B cell (primary cell): ENCODE results near the gene CHST8. TPM values are rescaled to one million over a fixed set of nuclear protein-coding genes. Genes with fewer than 3 reads are reported as not detected.

ENCODE experiments used
- ATAC-seq: fragments of 200-7000 bp; cut with Tn5 transposase; one replicate; pipeline ENCODE4 v1.10.0; 2021; ENCODE audit warnings: low read depth, mild to moderate bottlenecking, moderate number of reproducible peaks, moderate library complexity
- CTCF ChIA-PET: fragments of 350-600 bp; sonication (Branson Sonifier 250); formaldehyde crosslinking; loops from one replicate; lab custom pipeline; 2021; ENCODE audit warnings: antibody characterized with exemption, inconsistent platforms; lab: Charles Lee
- POLR2A ChIA-PET: fragments of 350-600 bp; sonication (Branson Sonifier 250); formaldehyde crosslinking; loops from one replicate; lab custom pipeline; 2021; ENCODE audit warnings: antibody characterized with exemption; lab: Charles Lee
- DNase-seq: peaks from one replicate; pipeline ENCODE4 v3.0.0; 2013
- H2AFZ ChIP-seq: 2 replicates; pipeline ENCODE4 v1.6.1; 2012; ENCODE audit warnings: mild to moderate bottlenecking, low read depth, low read length; ENCODE audit not compliant: insufficient read depth, poor library complexity, severe bottlenecking
- H3K27ac ChIP-seq, 2 donors: 1 replicate in 1 of 2; 2 replicates in 1 of 2; pipeline ENCODE4 v1.5.1; 2012 to 2013; ENCODE audit warnings: low read length in 2 of 2, mild to moderate bottlenecking in 2 of 2, moderate library complexity in 1 of 2
- H3K27me3 ChIP-seq, 4 experiments: fragments of 200-600 bp in 1 of 4; sonication (generic) in 1 of 4; replicated peaks in 1 of 4; 1 replicate in 2 of 4; 2 replicates in 2 of 4; pipeline versions ENCODE4 v1.6.1 to v1.7.0; 2013 to 2016; ENCODE audit warnings: low read length in 3 of 4, mild to moderate bottlenecking in 2 of 4, mixed read lengths in 1 of 4, moderate library complexity in 1 of 4; ENCODE audit not compliant: insufficient read depth in 4 of 4, control insufficient read depth in 3 of 4; ENCODE audit errors: control extremely low read depth in 1 of 4
- H3K36me3 ChIP-seq, 2 experiments: replicated peaks in 1 of 2; 1 replicate in 1 of 2; 2 replicates in 1 of 2; pipeline versions ENCODE4 v1.6.1 to v1.7.1; 2013; ENCODE audit warnings: low read length in 1 of 2; ENCODE audit not compliant: insufficient read depth in 2 of 2, control insufficient read depth in 1 of 2; ENCODE audit errors: control extremely low read depth in 1 of 2, extremely low read depth in 1 of 2
- H3K4me1 ChIP-seq, 2 donors: fragments of 200-600 bp in 1 of 2; sonication (generic) in 1 of 2; 1 replicate in 1 of 2; 2 replicates in 1 of 2; pipeline versions ENCODE4 v1.5.1 to v1.6.1; 2013 to 2017; ENCODE audit warnings: low read length in 2 of 2; ENCODE audit not compliant: control insufficient read depth in 2 of 2, insufficient read depth in 2 of 2
- H3K4me2 ChIP-seq: replicated peaks from 2 replicates; pipeline ENCODE3; 2012; ENCODE audit warnings: mild to moderate bottlenecking, low read depth, low read length; ENCODE audit not compliant: poor library complexity, severe bottlenecking
- H3K4me3 ChIP-seq, 5 experiments: fragments of 200-600 bp in 1 of 5; sonication (generic) in 1 of 5; 1 replicate in 3 of 5; 2 replicates in 2 of 5; pipeline versions ENCODE4 v1.5.1 to v1.7.0; 2011 to 2016; ENCODE audit warnings: low read length in 4 of 5, mild to moderate bottlenecking in 4 of 5, low read depth in 2 of 5, control low read depth in 1 of 5, moderate library complexity in 1 of 5; ENCODE audit not compliant: insufficient read depth in 1 of 5; ENCODE audit errors: control extremely low read depth in 1 of 5, extremely low read depth in 1 of 5
- H3K79me2 ChIP-seq: fragments of 200-600 bp; sonication (generic); one replicate; pipeline ENCODE4 v1.6.0; 2016; ENCODE audit warnings: low read length; ENCODE audit not compliant: control insufficient read depth, insufficient read depth
- H3K9ac ChIP-seq: fragments of 200-600 bp; sonication (generic); 2 replicates; pipeline ENCODE4 v1.6.1; 2017; ENCODE audit warnings: mild to moderate bottlenecking, low read length, moderate library complexity
- H3K9me3 ChIP-seq, 3 donors: one replicate each; pipeline versions ENCODE4 v1.6.1 to v1.7.1; 2013; ENCODE audit warnings: low read length in 2 of 3; ENCODE audit not compliant: control insufficient read depth in 2 of 3, insufficient read depth in 1 of 3; ENCODE audit errors: control extremely low read depth in 1 of 3
- H4K20me1 ChIP-seq: 2 replicates; pipeline ENCODE4 v1.6.0; 2012; ENCODE audit warnings: mild to moderate bottlenecking, low read length; ENCODE audit not compliant: insufficient read depth, control insufficient read depth, poor library complexity, severe bottlenecking
- H3K27ac Mint-ChIP-seq: one replicate; pipeline ENCODE4 v1.8.0; 2021; ENCODE audit warnings: mixed read lengths
- H3K27me3 Mint-ChIP-seq: one replicate; pipeline ENCODE4 v1.8.0; 2021; ENCODE audit warnings: mixed read lengths
- H3K4me1 Mint-ChIP-seq: one replicate; pipeline ENCODE4 v1.8.0; 2021; ENCODE audit warnings: mixed read lengths
- H3K4me3 Mint-ChIP-seq: one replicate; pipeline ENCODE4 v1.8.0; 2021; ENCODE audit warnings: mixed read lengths
- H3K9me3 Mint-ChIP-seq: one replicate; pipeline ENCODE4 v1.8.0; 2022; ENCODE audit warnings: mixed read lengths; ENCODE audit not compliant: insufficient read depth
- CTCF ChIP-seq: fragments of 200-600 bp; IDR thresholded peaks from one replicate; pipeline ENCODE4 v1.8.0; 2022; ENCODE audit warnings: antibody characterized with exemption, mild to moderate bottlenecking
- EZH2 ChIP-seq: IDR thresholded peaks from 2 replicates; pipeline ENCODE4 v1.6.1; 2012; ENCODE audit warnings: borderline replicate concordance, low read depth, mild to moderate bottlenecking, moderate library complexity, low read length; ENCODE audit not compliant: insufficient read depth, poor library complexity, severe bottlenecking
- WGBS: methylation state at CpG from one replicate; pipeline ENCODE4 v1.1.5; 2013; ENCODE audit warnings: missing lambda C conversion rate; ENCODE audit not compliant: insufficient coverage; 5-methylcytosine and 5-hydroxymethylcytosine counted together
- intact Hi-C: fragments of 100-400 bp; cut with micrococcal nuclease; formaldehyde crosslinking; loops from one replicate; pipeline ENCODE4 v1.10.0; 2022
- polyA plus RNA-seq: library from polyadenylated mRNA; depleted of rRNA; stranded (reverse); fragments of >200 nt; gene quantifications from 2 replicates; pipeline ENCODE4 v1.2.3, GENCODE V29; 2012
- total RNA-seq, 2 donors: library from RNA; stranded (reverse); fragments of 120-200 nt in 1 of 2; gene quantifications; 1 replicate in 1 of 2; 2 replicates in 1 of 2; pipeline versions ENCODE4 v1.2.3 to v1.2.4, GENCODE V29; 2013 to 2022

CHST8 gene
- total and polyA plus RNA-seq, 2 donors (not counting 1 experiment from before 2014, with no cell fraction given) = not detected

GRCh38 chr19:33703438-33703750 is 81.6 kb downstream of the CHST8 start:
- Histone ChIP-seq H3K9ac (no peak overlapping the region), H3K4me1 (no peaks in the 10 kb centered on the region), H3K4me3 (no peak overlapping the region), H3K27me3 (peaks cover 0 to 2% (median 0%) of the 10 kb centered on the region in 4 experiments), H3K79me2 (no peaks in the 10 kb centered on the region), H3K4me2 (no peak overlapping the region), H2AFZ (no peak overlapping the region), H3K27ac (no peak overlapping the region), H3K36me3 (no peaks in the 10 kb centered on the region), H3K9me3 (no peaks in the 10 kb centered on the region), H4K20me1 (no peaks in the 10 kb centered on the region)
- no peak for ATAC-seq
- DNase-seq = no peak
- H3K27me3 Mint-ChIP-seq = no peaks in the 10 kb centered on the region
- H3K4me1 Mint-ChIP-seq = no peaks in the 10 kb centered on the region
- intact Hi-C loops = no loop called here
- TF ChIP-seq EZH2 (no peak), CTCF (no peak)
- WGBS = 84% methylated on average over 10 of the region's 11 CpGs
- H3K9me3 Mint-ChIP-seq = no peaks in the 10 kb centered on the region
- ChIA-PET POLR2A (no interaction called here), CTCF (no interaction called here)
- H3K27ac Mint-ChIP-seq = no peak overlapping the region
- no peak overlapping the region for H3K4me3 Mint-ChIP-seq

- intact Hi-C loops = no loop called here
- H3K9me3 Mint-ChIP-seq = no peaks in the 10 kb centered on the region
- Histone ChIP-seq H3K9me3 (no peaks in the 10 kb centered on the region), H3K36me3 (no peaks in the 10 kb centered on the region), H3K4me3 (no peak overlapping the region), H3K27ac (no peak overlapping the region), H3K9ac (no peak overlapping the region), H3K79me2 (no peaks in the 10 kb centered on the region), H4K20me1 (no peaks in the 10 kb centered on the region), H3K4me2 (no peak overlapping the region), H2AFZ (no peak overlapping the region), H3K4me1 (no peaks in the 10 kb centered on the region), H3K27me3 (peaks cover 0 to 2% (median 0%) of the 10 kb centered on the region in 4 experiments)
- no peak for DNase-seq
- no peaks in the 10 kb centered on the region for H3K27me3 Mint-ChIP-seq
- TF ChIP-seq CTCF (no peak), EZH2 (no peak)
- H3K4me3 Mint-ChIP-seq = no peak overlapping the region
- ChIA-PET CTCF (no interaction called here), POLR2A (no interaction called here)
- H3K27ac Mint-ChIP-seq = no peak overlapping the region
- H3K4me1 Mint-ChIP-seq = no peaks in the 10 kb centered on the region
- 81% methylated on average over 6 of the region's 8 CpGs for WGBS
- no peak for ATAC-seq
Measured at GRCh38 chr19:33703821-33704220, 82.1 kb downstream of the CHST8 start.
